ENCODE measurements around the gene RIPOR3.

Gene RIPOR3

DNA sequence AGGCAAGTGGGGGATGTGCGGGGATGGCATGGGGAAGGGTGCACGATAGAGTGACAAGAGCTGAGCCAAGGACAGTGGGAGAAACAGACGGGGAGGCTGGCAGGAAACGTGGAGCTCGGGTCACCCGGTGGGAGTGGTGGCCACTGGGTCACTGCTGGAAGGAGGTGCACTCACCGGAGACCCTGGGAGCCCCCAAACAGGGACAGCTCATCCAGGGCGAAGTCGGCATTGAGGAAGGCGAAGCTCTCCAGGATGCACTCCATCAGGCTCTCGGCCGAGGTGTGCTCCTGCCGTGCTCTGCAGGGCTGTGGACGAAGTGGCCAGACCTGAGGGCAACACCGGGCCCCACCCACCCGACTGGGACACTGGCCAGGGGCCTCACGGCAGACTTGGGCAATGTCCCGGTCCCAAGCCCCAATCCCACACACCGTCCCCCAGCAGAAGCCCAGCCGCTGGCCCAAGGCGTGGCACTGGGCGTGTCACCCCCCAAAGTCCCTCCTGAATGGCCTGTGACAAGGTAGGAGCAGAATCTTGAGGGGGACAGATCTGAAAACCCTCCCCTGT is 93.9 kb downstream of the RIPOR3 start:
- DNase-seq (ENCODE audit: low spot score): no peak
- TF ChIP-seq, protein P1, sequence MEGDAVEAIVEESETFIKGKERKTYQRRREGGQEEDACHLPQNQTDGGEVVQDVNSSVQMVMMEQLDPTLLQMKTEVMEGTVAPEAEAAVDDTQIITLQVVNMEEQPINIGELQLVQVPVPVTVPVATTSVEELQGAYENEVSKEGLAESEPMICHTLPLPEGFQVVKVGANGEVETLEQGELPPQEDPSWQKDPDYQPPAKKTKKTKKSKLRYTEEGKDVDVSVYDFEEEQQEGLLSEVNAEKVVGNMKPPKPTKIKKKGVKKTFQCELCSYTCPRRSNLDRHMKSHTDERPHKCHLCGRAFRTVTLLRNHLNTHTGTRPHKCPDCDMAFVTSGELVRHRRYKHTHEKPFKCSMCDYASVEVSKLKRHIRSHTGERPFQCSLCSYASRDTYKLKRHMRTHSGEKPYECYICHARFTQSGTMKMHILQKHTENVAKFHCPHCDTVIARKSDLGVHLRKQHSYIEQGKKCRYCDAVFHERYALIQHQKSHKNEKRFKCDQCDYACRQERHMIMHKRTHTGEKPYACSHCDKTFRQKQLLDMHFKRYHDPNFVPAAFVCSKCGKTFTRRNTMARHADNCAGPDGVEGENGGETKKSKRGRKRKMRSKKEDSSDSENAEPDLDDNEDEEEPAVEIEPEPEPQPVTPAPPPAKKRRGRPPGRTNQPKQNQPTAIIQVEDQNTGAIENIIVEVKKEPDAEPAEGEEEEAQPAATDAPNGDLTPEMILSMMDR (IDR thresholded peaks at IDR 0.05; ENCODE audit: borderline replicate concordance, control extremely low read depth, extremely low read depth, insufficient read depth, missing control alignments): no peak
- in situ Hi-C loops (cut with MboI; ENCODE audit: low sequenced_read_pairs, unreplicated experiment): no loop called here

DNA sequence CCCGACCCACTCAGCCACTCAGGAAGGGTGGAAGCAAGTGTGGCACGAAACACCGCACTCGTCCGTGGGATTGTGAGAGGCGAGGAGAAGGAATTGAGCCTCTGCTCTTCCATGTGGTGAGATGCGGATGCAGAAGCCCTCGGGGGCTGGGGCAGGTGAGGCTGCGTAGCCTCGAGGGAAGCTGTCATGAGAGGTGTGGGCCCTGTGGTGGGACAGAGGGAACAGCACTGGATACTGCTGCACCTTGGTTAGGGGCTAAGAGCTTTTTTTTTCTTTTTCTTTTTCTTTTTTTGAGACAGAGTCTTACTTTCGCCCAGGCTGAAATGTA is 94.7 kb downstream of the RIPOR3 start:
- in situ Hi-C loops (cut with MboI; ENCODE audit: low sequenced_read_pairs, unreplicated experiment): no loop called here
- TF ChIP-seq, protein P1 (IDR thresholded peaks at IDR 0.05; ENCODE audit: borderline replicate concordance, control extremely low read depth, extremely low read depth, insufficient read depth, missing control alignments): no peak
- no peak for DNase-seq (ENCODE audit: low spot score)

DNA sequence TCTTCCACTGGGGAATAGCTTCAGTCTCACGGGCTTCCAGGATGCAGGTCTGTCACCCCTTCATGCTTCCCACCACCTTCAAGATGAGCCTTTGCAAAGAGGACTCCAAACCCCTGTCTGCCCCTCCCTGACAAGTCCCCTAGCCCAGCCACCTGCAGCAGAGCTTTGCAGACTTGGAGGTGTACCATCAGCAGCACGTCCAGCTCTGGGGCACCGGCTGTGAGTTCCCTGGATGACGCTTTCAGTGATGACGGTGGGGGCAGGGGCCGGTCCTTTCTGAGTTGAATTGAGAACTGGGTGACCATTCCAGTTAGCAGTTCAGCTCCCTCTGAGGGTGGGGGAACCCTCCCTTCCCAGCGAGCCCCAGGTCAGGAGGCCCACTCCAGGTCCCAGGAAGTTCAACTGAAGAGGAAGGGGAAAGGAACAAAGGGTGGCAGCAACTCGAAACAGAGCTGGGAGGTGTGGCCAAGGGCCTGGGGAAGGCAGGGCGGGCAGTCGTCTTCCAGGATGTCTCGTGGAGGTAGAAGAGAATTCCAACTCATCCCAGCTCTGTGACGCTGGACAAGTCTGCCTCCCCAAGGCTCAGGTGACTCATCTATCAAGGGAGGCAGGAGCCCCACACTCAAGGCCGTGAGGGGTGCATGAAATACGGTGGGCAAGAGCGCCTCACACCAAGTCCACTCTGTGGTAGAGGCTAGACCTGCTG is 95.2 kb downstream of the RIPOR3 start:
- in situ Hi-C loops (cut with MboI; ENCODE audit: low sequenced_read_pairs, unreplicated experiment): no loop called here
- no peak for DNase-seq (ENCODE audit: low spot score)
- TF ChIP-seq, protein P1 (IDR thresholded peaks at IDR 0.05; ENCODE audit: borderline replicate concordance, control extremely low read depth, extremely low read depth, insufficient read depth, missing control alignments): no peak

DNA sequence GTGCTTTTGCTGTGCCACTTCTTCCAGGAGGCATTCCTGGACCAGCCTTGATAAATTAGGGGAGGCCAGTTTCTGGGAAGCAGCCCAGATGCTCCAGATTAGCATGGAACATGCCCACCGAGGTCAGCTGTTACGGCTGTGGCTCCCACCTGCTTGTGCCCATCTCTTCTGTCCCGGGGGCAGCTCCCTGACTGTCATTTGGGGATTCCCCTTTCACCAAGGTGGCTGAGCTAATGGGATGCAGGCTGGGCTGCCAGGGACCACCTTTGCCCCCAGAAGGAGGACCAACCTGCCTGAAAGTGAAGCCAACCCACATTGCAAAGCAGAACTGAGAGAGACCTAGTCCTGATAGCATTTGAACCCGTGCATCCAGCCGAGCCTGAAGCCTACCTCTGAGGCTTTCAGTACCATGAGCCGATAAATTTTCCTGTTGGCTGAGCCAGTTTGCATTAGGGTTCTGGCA is 95.9 kb downstream of the RIPOR3 start:
- TF ChIP-seq, protein P1 (IDR thresholded peaks at IDR 0.05; ENCODE audit: borderline replicate concordance, control extremely low read depth, extremely low read depth, insufficient read depth, missing control alignments): no peak
- DNase-seq (ENCODE audit: low spot score): no peak
- in situ Hi-C loops (cut with MboI; ENCODE audit: low sequenced_read_pairs, unreplicated experiment): no loop called here

DNA sequence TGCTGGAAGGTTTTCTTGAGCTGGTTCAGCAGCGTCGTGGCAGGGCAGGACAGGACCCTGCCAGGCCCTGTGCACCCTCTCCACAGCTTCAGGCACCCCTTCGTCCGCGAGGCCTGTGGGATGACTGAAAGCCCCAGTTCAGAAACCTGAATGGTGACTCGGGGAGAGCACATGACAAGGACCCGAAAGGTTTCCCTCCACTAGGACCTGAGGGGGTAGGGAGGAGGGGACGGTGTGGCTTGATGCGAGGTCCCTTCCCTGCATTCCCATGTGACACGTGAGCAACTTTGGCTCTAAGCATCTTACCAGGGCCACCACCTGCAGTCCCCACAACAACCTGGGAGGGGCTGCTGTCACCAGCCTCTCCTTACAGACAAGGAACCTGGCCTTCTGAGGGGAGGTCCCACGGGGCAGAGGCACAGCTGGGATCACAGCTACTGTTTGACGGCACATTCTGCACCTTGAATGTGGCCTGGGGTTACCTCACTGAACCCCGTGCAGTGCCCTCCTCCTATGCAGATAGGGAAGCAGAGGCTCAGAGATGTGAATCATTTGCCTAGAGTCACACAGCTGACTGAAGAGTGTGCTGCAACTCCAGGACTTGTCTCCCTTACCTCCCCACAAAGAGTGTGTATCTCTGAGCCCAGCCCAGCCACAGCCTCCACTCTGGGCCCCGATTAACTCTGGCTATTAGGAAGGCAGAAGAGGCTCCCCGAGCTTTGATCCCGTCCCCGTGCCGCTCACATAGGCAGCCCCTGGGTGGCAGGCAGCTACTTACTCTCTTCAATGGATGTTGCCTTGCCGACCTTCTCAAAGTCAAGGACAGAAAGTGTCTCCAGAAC is 96.5 kb downstream of the RIPOR3 start:
- TF ChIP-seq, protein P1 (IDR thresholded peaks at IDR 0.05; ENCODE audit: borderline replicate concordance, control extremely low read depth, extremely low read depth, insufficient read depth, missing control alignments): no peak
- in situ Hi-C loops (cut with MboI; ENCODE audit: low sequenced_read_pairs, unreplicated experiment): no loop called here
- DNase-seq (ENCODE audit: low spot score): no peak

DNA sequence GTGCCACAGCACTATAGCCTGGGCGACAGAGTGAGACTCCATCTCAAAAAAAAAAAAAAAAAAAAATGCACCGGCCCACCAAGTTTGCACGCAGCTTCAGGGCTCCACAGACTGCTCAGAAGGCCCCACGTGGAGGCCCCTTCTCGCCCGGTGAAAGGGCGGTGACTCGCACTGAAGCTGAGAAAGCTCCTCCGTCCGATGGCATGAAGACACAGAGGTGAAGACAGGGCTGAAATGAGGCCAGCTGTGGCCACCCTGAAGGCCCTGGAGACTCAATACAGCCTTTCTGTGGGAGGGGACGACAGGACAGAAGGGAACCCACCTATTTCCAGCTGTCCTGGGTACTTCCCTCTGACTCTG is 97.1 kb downstream of the RIPOR3 start:
- TF ChIP-seq, protein P1 (IDR thresholded peaks at IDR 0.05; ENCODE audit: borderline replicate concordance, control extremely low read depth, extremely low read depth, insufficient read depth, missing control alignments): no peak
- in situ Hi-C loops (cut with MboI; ENCODE audit: low sequenced_read_pairs, unreplicated experiment): no loop called here
- DNase-seq (ENCODE audit: low spot score): no peak
